Stimulated activated CD4-positive, alpha-beta T cell treated with anti-CD3 and anti-CD28 coated beads, Interleukin-4, amount 100 ng/mL, for 1 hour (primary cell): ENCODE measurements around the gene PAM.

Experiments
- DNase-seq: peaks from one replicate; pipeline ENCODE4 v3.0.0-alpha.2; 2020

Gene PAM

DNA sequence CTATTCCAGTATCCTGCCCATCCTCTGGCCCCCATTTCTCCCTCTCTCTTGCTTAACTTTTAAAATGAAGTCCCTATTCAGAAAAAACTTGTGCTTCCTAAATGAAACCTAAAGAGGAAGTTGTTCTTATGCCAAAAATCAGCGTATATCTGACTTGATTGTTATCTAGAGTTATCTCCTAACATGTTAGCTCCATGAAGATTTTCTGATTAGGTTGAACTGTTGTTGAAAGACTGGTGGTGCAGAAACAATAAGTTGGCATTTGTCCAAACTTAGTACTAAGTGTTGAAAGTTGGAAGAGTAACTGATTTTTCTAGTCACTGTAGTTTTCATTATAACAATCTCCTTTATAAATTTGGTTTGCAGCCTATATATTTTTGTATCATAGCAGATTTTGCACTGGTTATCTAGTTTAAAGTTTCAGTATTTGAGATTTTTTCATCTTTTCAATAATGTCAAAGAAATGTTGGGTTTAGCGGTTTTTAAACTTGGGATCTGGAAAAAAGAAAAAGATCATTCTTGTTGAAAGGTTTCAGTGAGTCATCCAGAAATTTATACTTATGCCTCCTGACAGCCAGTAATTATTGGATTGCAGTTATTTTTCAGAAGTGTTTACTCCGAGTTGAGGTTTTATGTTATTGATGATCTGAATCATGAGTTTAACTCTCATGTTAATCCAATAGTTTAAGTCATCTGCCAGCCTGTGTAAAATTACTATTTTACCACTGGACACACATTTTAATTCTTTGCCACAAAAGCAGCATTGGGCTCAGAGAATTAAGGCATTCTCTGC lies 60.6 kb downstream of the PAM start:
- no peak for DNase-seq

- DNase-seq = no peak
Observed at GRCh38 chr5:102818345-102818744, 63.2 kb downstream of the PAM start.

- DNase-seq = no peak
Observed at GRCh38 chr5:102818934-102819333, 63.8 kb downstream of the PAM start.

DNA sequence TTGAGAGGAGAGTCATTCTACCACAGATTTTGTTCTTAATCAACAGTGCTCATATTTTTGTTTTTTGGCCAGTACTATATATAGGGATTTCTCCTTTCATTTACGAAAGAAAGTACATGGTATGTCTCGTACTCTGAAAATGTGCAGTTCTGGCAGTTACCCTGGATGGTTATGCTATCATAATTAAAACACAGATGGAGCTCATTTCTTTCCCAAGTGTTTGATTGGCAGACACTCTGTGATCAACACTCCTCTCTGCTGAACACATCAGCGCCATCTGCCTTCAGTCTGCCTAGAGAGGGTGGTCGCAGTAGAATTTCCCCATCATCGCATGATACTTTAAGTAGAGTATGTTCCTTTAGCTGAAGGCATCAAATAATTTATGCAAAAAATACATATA lies 64.5 kb downstream of the PAM start:
- DNase-seq = no peak

DNA sequence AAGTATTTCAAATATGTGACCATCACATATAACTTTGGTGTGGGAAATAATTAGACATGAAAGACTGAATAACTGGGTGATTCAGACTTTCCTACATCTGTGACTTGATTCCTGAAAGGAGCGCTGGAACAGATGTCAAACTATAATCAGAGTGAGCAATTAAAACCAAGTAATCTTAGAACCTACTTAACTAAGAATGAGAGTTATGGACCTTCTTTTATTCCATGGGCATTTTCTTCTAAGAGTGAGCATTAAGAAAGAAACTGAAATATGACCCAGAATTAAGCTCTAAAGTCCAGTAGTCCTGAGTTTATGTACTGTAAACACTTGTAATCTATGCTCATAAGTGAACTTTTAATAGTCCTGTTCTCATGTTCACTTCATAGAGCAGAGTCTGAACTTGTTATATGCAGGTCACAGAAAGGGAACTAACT lies 68.4 kb downstream of the PAM start:
- no peak for DNase-seq

DNA sequence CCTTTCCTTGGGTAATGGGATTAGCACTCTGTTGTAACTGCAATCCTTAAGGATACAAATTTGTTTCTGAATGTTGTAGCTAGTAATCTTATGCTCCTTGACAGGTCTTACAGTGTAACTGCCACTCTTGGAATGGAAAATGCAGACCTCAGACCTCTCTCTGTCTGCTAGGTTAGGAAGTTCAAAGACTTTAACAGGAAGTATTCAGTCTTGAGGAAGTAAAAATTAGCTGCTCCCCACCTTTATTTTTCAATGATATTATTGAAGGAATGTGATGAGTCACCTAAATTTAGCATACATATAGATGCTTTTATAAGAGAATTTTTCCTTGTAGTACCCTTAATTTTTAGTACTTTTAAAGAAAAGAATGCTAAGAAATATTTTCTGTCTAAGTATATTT lies 71.5 kb downstream of the PAM start:
- DNase-seq = no peak

DNA sequence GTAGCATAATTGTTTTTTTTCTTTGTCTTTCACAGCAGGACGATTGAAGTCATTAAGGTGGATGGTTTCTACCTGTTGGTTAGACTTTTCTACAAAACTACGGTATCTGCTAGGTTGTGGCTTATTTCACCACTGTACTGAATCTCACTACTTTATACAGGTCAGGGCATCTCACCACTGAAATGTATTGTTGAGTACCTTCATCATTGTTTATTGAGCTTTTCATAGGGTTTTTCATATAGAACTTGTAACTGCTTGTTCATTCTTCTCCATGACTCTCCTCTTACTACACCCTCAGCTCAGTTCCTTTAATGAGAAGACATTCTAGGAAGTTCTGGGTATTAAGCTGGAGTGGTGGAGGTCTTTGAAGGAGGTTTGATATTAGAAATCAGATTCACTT lies 75.1 kb downstream of the PAM start:
- no peak for DNase-seq

GRCh38 chr5:102832445-102832844 lies 77.3 kb downstream of the PAM start:
- no peak for DNase-seq

- no peak for DNase-seq
Observed at GRCh38 chr5:102833146-102833545, 78.0 kb downstream of the PAM start.

GRCh38 chr5:102834438-102834964 lies 79.4 kb downstream of the PAM start:
- no peak for DNase-seq

- no peak for DNase-seq
Observed at GRCh38 chr5:102835717-102836116, 80.6 kb downstream of the PAM start.

GRCh38 chr5:102841021-102841420 lies 85.9 kb downstream of the PAM start:
- DNase-seq = no peak

DNA sequence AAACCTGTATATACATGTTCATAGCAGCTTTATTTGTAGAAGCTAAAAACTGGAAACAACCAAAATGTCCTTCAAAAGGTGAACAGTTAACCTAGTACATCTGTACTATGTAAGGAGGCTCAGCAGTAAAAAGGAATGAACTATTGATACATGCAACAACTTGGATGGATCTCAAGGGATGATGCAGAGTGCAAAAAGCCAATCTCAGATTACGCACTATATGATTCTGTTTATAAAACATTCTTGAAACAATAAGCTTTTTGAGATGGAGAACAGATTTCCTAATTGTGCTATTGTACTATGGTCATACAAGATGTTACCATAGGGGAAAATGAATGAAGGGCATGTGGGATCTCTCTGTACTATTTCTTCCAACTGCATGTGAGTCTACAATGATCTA lies 88.9 kb downstream of the PAM start:
- DNase-seq = no peak

DNA sequence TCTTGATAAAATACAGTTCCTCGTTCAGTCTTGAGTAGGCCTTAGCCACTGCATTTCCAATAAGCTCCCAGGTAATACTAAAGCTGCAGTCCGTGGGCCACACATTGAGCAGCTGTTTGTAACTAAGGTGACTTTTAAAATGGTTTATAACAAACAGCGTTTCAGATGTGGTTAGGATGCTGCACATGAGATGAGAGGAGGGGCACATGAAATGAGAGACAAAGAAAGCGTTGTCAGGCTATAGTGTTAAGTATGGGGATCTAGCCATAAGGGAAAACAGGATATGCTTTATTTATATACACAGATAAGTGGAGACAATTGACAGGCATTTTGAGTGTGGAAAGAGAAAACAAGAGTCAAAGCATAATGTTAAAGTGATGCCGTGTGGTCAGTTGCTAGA lies 89.9 kb downstream of the PAM start:
- DNase-seq = no peak

GRCh38 chr5:102850503-102850902 lies 95.4 kb downstream of the PAM start:
- no peak for DNase-seq

DNA sequence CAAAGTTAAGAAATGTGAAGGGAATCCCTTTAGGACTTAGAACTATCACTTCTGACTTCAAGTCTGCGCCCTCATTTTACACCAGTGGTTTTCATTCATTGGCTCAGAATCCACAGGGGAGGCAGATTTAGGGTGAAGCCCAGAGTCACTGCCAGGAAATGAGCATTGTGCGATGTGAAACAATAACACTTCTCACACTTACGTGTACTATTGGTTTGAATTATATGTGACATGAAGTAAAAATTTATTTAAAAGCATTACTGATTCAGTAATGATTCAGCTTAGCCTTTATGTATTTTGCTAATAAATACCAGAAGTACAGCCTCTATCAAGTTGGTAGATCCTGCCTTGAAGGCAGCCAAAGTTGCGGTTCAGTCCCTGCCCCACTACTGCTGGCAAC lies 98.6 kb downstream of the PAM start:
- no peak for DNase-seq

DNA sequence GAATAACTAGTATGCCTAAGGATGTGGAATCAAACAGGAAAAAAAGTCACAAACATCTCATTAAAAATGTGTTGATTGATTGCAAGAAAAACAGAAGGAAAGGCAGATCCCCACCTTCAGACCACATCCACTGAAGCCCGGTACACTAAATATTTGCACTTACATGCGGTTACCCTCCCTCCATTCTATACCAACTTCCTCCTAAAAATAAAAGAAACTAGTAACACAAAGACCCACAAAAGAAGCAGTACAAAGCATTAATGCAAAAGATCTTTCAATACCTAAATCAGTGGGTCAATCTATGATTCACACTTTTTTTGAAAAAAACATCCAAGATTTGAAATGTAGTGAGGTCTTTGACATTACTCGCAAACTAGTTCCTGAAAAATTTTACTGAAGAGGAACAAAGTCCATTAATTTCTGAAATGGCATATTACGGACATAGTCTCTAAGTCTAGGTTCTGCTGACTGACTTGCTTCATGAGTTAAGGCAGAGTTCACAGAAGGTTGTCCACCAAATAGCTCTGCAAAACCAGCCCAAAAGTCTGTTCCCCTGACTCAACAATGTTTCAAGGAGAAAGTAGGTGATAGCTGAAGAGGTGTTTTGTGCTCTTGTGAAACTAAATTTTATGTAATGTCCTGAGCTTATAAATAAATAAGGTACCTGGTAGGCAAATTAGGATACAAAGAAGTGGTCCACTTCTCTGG lies 100.7 kb downstream of the PAM start:
- DNase-seq = no peak

DNA sequence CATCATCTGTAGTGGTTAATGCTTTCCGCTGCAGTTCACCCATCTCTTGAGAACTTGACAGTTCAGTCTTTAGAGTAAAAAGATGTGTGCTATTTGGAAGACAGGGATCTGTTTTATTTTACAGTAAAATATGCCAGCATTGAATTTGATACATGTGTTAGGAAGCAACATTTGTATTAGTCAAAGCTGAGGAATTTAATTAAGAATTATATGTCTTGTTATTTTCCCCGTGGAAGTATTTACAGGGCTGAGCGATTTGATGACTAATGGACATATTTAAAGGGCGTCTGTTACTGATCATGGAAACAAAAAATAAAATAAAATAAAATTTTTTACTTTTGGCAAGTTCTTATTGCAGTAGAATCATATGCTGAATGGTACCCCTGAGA lies 101.3 kb downstream of the PAM start:
- no peak for DNase-seq

GRCh38 chr5:102857076-102857818 lies 102.1 kb downstream of the PAM start:
- DNase-seq = no peak

- no peak for DNase-seq
Observed at GRCh38 chr5:102858221-102858620, 103.1 kb downstream of the PAM start.

DNA sequence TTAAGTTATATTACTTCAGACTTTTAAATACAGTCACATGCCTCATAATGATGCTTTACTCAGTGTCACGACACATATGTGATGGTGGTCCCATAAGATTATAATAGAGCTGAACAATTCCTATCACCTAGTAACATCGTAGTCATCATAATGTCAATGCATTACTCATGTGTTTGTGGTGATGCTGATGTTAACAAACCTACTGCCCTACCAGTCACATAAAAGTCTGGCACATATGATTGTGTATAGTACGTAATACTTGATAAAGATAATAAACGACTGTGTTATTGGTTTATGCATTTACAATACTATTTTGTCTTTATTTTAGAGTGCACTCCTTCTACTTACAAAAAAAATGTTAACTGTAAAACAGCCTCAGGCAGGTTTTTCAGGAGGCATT lies 103.7 kb downstream of the PAM start:
- no peak for DNase-seq

DNA sequence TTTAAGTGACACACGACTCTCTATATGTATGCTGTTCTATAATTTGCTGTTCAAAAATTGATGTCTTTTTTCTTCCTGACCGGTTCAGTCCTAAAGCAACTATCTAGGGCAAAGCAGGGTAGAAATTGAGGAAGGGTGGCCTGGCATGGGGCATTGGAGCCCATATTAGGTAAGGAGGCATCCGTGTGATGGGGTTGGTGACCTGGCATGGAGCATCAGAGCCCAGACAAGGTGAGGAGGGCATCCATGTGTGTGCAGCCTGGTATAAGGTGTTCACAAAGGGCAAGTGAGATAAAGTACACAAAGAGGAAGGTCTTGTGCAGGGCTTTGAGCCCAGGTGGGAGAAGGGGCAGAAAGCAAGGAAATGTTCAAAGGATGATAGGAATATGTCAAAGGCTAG lies 104.9 kb downstream of the PAM start:
- DNase-seq = no peak

DNA sequence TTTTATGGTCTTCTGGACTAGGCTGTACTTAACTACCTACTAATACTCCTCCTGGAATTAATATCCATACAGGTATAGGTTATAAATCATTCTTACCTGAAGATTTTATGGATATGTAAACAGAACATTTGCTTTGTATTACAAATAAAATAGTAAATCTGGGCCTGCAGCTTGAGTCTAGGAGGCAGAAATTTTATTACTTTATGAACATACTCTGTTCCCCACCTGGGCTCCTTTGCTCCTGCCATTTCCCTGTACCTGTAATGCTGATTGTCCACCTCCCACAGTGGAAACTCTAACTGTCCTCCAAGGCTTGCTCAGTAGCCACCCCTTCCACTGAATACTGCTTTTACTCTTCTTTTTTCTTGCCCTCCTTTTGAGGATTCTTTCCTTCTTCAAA lies 108.0 kb downstream of the PAM start:
- no peak for DNase-seq
